C4-2B (cell line): ENCODE data around the gene MEIOB.

ENCODE experiments used
- H3K27ac ChIP-seq: fragments of 450-650 bp; 2 replicates; pipeline ENCODE4 v1.5.1; 2017
- CTCF ChIP-seq: fragments of 450-650 bp; conservative IDR thresholded peaks from 2 replicates; pipeline ENCODE4 v1.5.1; 2017; ENCODE audit warnings: mild to moderate bottlenecking
- ZFX ChIP-seq: fragments of 450-650 bp; IDR thresholded peaks from 2 replicates; pipeline ENCODE4 v1.6.1; 2017

MEIOB gene

GRCh38 chr16:1784977-1785845 lies 86.8 kb downstream of the MEIOB start:
- no peak overlapping the region for H3K27ac ChIP-seq
- TF ChIP-seq ZFX (no peak), CTCF (no peak)
